H1 (cell line): ENCODE results near the gene WNK4. TPM values are rescaled to one million over a fixed set of nuclear protein-coding genes. Genes with fewer than 3 reads are reported as not detected.
"Not testable (repeated sequence)": the region's sequence is repeated elsewhere in the genome, so short reads cannot be mapped to it uniquely, and the experiment has no call there.

ENCODE experiments used
- CTCF ChIA-PET: fragments of 300-600 bp; sonication (Branson Sonifier 250); formaldehyde crosslinking; loops from one replicate; lab custom pipeline; 2021; ENCODE audit not compliant: partially characterized antibody; lab: Charles Lee
- POLR2A ChIA-PET: fragments of 300-600 bp; sonication (Branson Sonifier 250); formaldehyde crosslinking; loops from one replicate; lab custom pipeline; 2021; ENCODE audit warnings: inconsistent platforms; ENCODE audit not compliant: partially characterized antibody; lab: Charles Lee
- DNase-seq, 2 experiments: peaks; one replicate each; pipeline versions ENCODE4 v3.0.0 to v3.0.0-alpha.2; 2010 to 2022; ENCODE audit warnings: low spot score in 2 of 2, low read depth in 1 of 2, mixed read lengths in 1 of 2
- FAIRE-seq: peaks from 2 replicates; lab custom pipeline; 2011; peaks lifted over from hg19 to GRCh38; lab: Jason Lieb, UNC
- H2AFZ ChIP-seq: 2 replicates; pipeline ENCODE4 v1.8.1; 2012; ENCODE audit warnings: low read length, inconsistent platforms
- H2AK5ac ChIP-seq: 2 replicates; pipeline ENCODE4 v1.6.1; 2013; ENCODE audit warnings: low read depth, low read length
- H2BK120ac ChIP-seq: replicated peaks from 2 replicates; pipeline ENCODE3; 2013; ENCODE audit warnings: low read depth, low read length, inconsistent platforms
- H2BK12ac ChIP-seq: 2 replicates; pipeline ENCODE4 v1.6.1; 2013; ENCODE audit warnings: low read depth, low read length
- H2BK15ac ChIP-seq: 2 replicates; pipeline ENCODE4 v1.6.1; 2013; ENCODE audit warnings: low read length
- H2BK20ac ChIP-seq: 2 replicates; pipeline ENCODE4 v1.6.1; 2013; ENCODE audit warnings: low read length
- H2BK5ac ChIP-seq: 2 replicates; pipeline ENCODE4 v1.6.1; 2013; ENCODE audit warnings: low read depth, low read length
- H3K14ac ChIP-seq: 2 replicates; pipeline ENCODE4 v1.6.1; 2013; ENCODE audit warnings: inconsistent platforms; ENCODE audit not compliant: insufficient read length
- H3K18ac ChIP-seq: 2 replicates; pipeline ENCODE4 v1.6.1; 2013; ENCODE audit warnings: low read length; ENCODE audit errors: extremely low read depth
- H3K23ac ChIP-seq: 2 replicates; pipeline ENCODE4 v1.6.1; 2013; ENCODE audit warnings: inconsistent platforms; ENCODE audit not compliant: insufficient read length
- H3K23me2 ChIP-seq: 2 replicates; pipeline ENCODE4 v1.6.1; 2013; ENCODE audit warnings: low read depth, low read length
- H3K27ac ChIP-seq: 2 replicates; pipeline ENCODE4 v1.6.1; 2011; ENCODE audit warnings: low read depth, low read length, inconsistent platforms
- H3K27me3 ChIP-seq, 4 experiments: replicated peaks in 1 of 4; 1 replicate in 1 of 4; 2 replicates in 3 of 4; pipeline versions ENCODE4 v1.6.1 to v1.8.1; 2011 to 2013; ENCODE audit warnings: low read length in 3 of 4, mild to moderate bottlenecking in 3 of 4, inconsistent platforms in 2 of 4, mixed read lengths in 2 of 4, moderate library complexity in 1 of 4; ENCODE audit not compliant: control insufficient read depth in 3 of 4, insufficient read depth in 3 of 4; ENCODE audit errors: extremely low read depth in 1 of 4
- H3K36me3 ChIP-seq, 4 experiments: 2 replicates each; pipeline versions ENCODE4 v1.6.1 to v1.8.1; 2011 to 2013; ENCODE audit warnings: mild to moderate bottlenecking in 4 of 4, low read length in 3 of 4, moderate library complexity in 2 of 4, control low read depth in 1 of 4, inconsistent platforms in 1 of 4; ENCODE audit not compliant: insufficient read depth in 4 of 4, control insufficient read depth in 2 of 4
- H3K4ac ChIP-seq: replicated peaks from 2 replicates; pipeline ENCODE3; 2013; ENCODE audit warnings: low read length, low read depth, mixed read lengths, inconsistent platforms; ENCODE audit not compliant: insufficient read length
- H3K4me1 ChIP-seq, 4 experiments: replicated peaks in 1 of 4; 1 replicate in 1 of 4; 2 replicates in 3 of 4; pipeline versions ENCODE4 v1.6.1 to v1.8.1; 2011 to 2013; ENCODE audit warnings: low read length in 3 of 4, inconsistent platforms in 2 of 4, mixed read lengths in 1 of 4; ENCODE audit not compliant: insufficient read depth in 4 of 4, control insufficient read depth in 3 of 4
- H3K4me2 ChIP-seq, 2 experiments: 2 replicates each; pipeline versions ENCODE4 v1.6.1 to v1.8.1; 2011 to 2013; ENCODE audit warnings: low read depth in 2 of 2, low read length in 2 of 2, control low read depth in 1 of 2, inconsistent platforms in 1 of 2, mild to moderate bottlenecking in 1 of 2; ENCODE audit not compliant: insufficient read depth in 1 of 2
- H3K4me3 ChIP-seq, 4 experiments: fragments of 200-600, 300-600 bp in 1 of 4; sonication (generic), shearing (Covaris generic), sonication (Bioruptor Twin) in 1 of 4; 2 replicates each; pipeline versions ENCODE4 v1.5.1 to v1.8.1; 2011 to 2016; ENCODE audit warnings: low read length in 4 of 4, low read depth in 3 of 4, control low read depth in 2 of 4, inconsistent platforms in 2 of 4, mild to moderate bottlenecking in 2 of 4, mixed read lengths in 1 of 4, moderate library complexity in 1 of 4; ENCODE audit not compliant: insufficient read depth in 2 of 4; ENCODE audit errors: extremely low read depth in 1 of 4
- H3K56ac ChIP-seq: replicated peaks from 2 replicates; pipeline ENCODE3; 2013; ENCODE audit warnings: low read depth, mild to moderate bottlenecking, mixed read lengths, low read length, inconsistent platforms; ENCODE audit not compliant: insufficient read length
- H3K79me1 ChIP-seq: 2 replicates; pipeline ENCODE4 v1.6.1; 2013; ENCODE audit warnings: low read depth, low read length, control low read depth
- H3K79me2 ChIP-seq, 2 experiments: 2 replicates each; pipeline versions ENCODE4 v1.6.1 to v1.8.1; 2012 to 2013; ENCODE audit warnings: low read length in 2 of 2, mild to moderate bottlenecking in 2 of 2, inconsistent platforms in 1 of 2; ENCODE audit not compliant: insufficient read depth in 2 of 2, control insufficient read depth in 1 of 2
- H3K9ac ChIP-seq, 4 experiments: replicated peaks in 1 of 4; 1 replicate in 1 of 4; 2 replicates in 3 of 4; pipeline versions ENCODE4 v1.6.1 to v1.8.1; 2011 to 2013; ENCODE audit warnings: low read depth in 3 of 4, low read length in 3 of 4, control low read depth in 2 of 4, mild to moderate bottlenecking in 2 of 4, moderate library complexity in 2 of 4, inconsistent platforms in 1 of 4; ENCODE audit errors: extremely low read depth in 1 of 4
- H3K9me3 ChIP-seq, 2 experiments: 2 replicates each; pipeline versions ENCODE4 v1.6.1 to v1.8.1; 2012 to 2013; ENCODE audit warnings: mild to moderate bottlenecking in 2 of 2, moderate library complexity in 2 of 2, control low read depth in 1 of 2, inconsistent platforms in 1 of 2, low read depth in 1 of 2, low read length in 1 of 2, mixed read lengths in 1 of 2; ENCODE audit not compliant: insufficient read depth in 2 of 2
- H4K20me1 ChIP-seq, 2 experiments: replicated peaks in 1 of 2; 2 replicates each; pipeline versions ENCODE3 to v1.8.1; 2011 to 2013; ENCODE audit warnings: inconsistent platforms in 2 of 2, low read length in 2 of 2, mild to moderate bottlenecking in 1 of 2; ENCODE audit not compliant: insufficient read depth in 2 of 2, control insufficient read depth in 1 of 2
- H4K5ac ChIP-seq: 2 replicates; pipeline ENCODE4 v1.6.1; 2013; ENCODE audit warnings: low read length, low read depth, mixed read lengths, inconsistent platforms; ENCODE audit not compliant: insufficient read length
- H4K8ac ChIP-seq: 2 replicates; pipeline ENCODE4 v1.8.0; 2013; ENCODE audit warnings: mild to moderate bottlenecking, moderate library complexity, low read length, inconsistent platforms; ENCODE audit not compliant: insufficient read depth; ENCODE audit errors: extremely low read depth
- H4K91ac ChIP-seq: replicated peaks from 2 replicates; pipeline ENCODE3; 2013; ENCODE audit warnings: low read length, mixed read lengths, inconsistent platforms; ENCODE audit not compliant: insufficient read length
- WGBS, 2 experiments: shearing (Covaris generic) in 1 of 2; methylation state at CpG; one replicate each; pipeline versions ENCODE4 v1.1.6 to v1.1.7; 2013 to 2015; ENCODE audit warnings: low lambda C conversion rate in 2 of 2, mixed read lengths in 2 of 2, inconsistent platforms in 1 of 2, low coverage in 1 of 2, missing lambda C conversion rate in 1 of 2; ENCODE audit not compliant: insufficient replicate concordance in 2 of 2, insufficient coverage in 1 of 2, insufficient read length in 1 of 2; ENCODE audit errors: extremely low coverage in 1 of 2, missing lambda C conversion rate in 1 of 2; 5-methylcytosine and 5-hydroxymethylcytosine counted together
- polyA plus RNA-seq, 7 experiments: library from polyadenylated mRNA; depleted of rRNA in 3 of 7; stranded (reverse) in 5 of 7; unstranded in 2 of 7; fragments of >200 nt in 5 of 7; fragments of 200-250 nt in 2 of 7; gene quantifications; 1 replicate in 5 of 7; 2 replicates in 1 of 7; 4 replicates in 1 of 7; pipeline versions ENCODE4 v1.2.1 to v1.2.3, GENCODE V29; 2011 to 2013; ENCODE audit warnings: missing spikeins in 2 of 7, mixed read lengths in 2 of 7
- total RNA-seq: library from RNA; stranded (reverse); fragmentation: NEBNext Ultra II Directional; extraction: Animal tissue kit (Norgen Biotek cat#: 25700); gene quantifications from 2 replicates; pipeline ENCODE4 v1.2.1, GENCODE V29; 2021

Gene WNK4
- total and polyA plus RNA-seq, 2 of the 8 experiments (the other 6 are each of a cell fraction or from before 2014, with no cell fraction given) = 0.21 to 1.7 TPM

GRCh38 chr17:42768006-42768405 is 12.4 kb upstream of the WNK4 start:
- H3K9ac ChIP-seq, H2BK5ac ChIP-seq, H3K56ac ChIP-seq, H3K79me2 ChIP-seq, H2BK15ac ChIP-seq, H2AK5ac ChIP-seq, H4K20me1 ChIP-seq, H3K79me1 ChIP-seq, DNase-seq, H2AFZ ChIP-seq, POLR2A ChIA-PET, H2BK20ac ChIP-seq, H3K18ac ChIP-seq, H3K9me3 ChIP-seq, H3K4me1 ChIP-seq, H3K27me3 ChIP-seq, H3K27ac ChIP-seq, H3K4ac ChIP-seq, H2BK120ac ChIP-seq, H3K23me2 ChIP-seq, H4K91ac ChIP-seq, H4K5ac ChIP-seq, H2BK12ac ChIP-seq, H3K36me3 ChIP-seq, H4K8ac ChIP-seq, H3K14ac ChIP-seq, H3K4me3 ChIP-seq, H3K23ac ChIP-seq, H3K4me2 ChIP-seq, FAIRE-seq: not testable (repeated sequence)
- CTCF ChIA-PET = interaction anchor here (1.5 kb wide), 1 partner anchor 13 kb away, joined by 3 read pairs; no protein-coding TSS in a partner anchor
- 84% methylated on average over 8 of the region's 9 CpGs; no CpG with 5 or more reads in 1 of the 2 experiments for WGBS, 2 experiments

- not testable (repeated sequence) for H3K9ac ChIP-seq, H3K23ac ChIP-seq, H3K56ac ChIP-seq, H3K79me2 ChIP-seq, H2BK12ac ChIP-seq, H3K4me1 ChIP-seq, H4K8ac ChIP-seq, H3K4me2 ChIP-seq, H2BK20ac ChIP-seq, H4K91ac ChIP-seq, H2BK5ac ChIP-seq, H3K4me3 ChIP-seq, H2AFZ ChIP-seq, H3K4ac ChIP-seq, H3K27ac ChIP-seq, H3K79me1 ChIP-seq, H3K23me2 ChIP-seq, H4K5ac ChIP-seq, H2BK15ac ChIP-seq, H3K27me3 ChIP-seq, H3K14ac ChIP-seq, H2BK120ac ChIP-seq, H4K20me1 ChIP-seq, H3K9me3 ChIP-seq, H3K36me3 ChIP-seq, H2AK5ac ChIP-seq, H3K18ac ChIP-seq, FAIRE-seq, DNase-seq
- 94% methylated on average over 10 of the region's 10 CpGs; no CpG with 5 or more reads in 1 of the 2 experiments for WGBS, 2 experiments
- ChIA-PET POLR2A (interaction anchor here (0.6 to 1.4 kb wide), 3 partner anchors 10 to 106 kb away, joined by 3 to 8 read pairs (median 6); partner anchors contain the start of gene WNK4), CTCF (interaction anchor here (0.6 to 1.5 kb wide), 3 partner anchors 16 to 347 kb away, joined by 3 to 5 read pairs (median 3); no protein-coding TSS in a partner anchor)
These were observed 10.4 kb upstream of the WNK4 start for GRCh38 chr17:42769964-42770363.
